ENCODE data around the gene PLXNB2.

Gene PLXNB2

DNA sequence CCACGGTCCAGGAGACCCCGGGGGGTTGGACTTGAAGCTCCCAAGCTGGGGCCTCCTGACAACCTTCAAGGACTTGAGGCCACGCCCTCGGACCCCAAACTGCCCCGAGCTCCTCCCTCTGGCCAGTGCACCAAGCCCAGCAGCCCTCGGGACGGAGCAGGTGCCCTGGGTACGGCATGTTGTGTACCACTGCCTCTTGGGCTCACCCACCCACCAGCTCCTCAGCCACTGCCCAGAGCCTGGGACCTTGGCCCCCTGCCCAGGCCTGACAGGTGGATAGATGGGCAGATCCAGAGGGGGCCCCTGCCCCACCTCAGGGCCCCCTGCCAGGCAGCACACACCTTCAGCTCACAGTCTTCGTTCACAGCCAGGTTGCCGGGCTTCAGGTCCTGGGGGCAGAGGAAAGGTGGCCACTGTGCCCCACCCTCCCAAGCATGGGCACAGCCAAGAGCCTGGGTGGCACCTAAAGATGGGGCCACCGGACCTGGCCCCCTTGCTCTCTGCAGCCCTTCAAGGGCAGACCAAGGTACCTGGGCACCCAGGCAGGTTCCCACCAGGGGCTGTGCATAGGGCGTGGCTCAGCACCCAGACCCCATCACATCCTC, 51.1 kb downstream of the PLXNB2 start:
- H3K27me3 ChIP-seq (ENCODE audit: insufficient read depth, low read length) = peaks cover 9% of the 10 kb centered on the region
- H4K12ac ChIP-seq (ENCODE audit: low read depth, low read length) = no peak overlapping the region
- H2BK12ac ChIP-seq (ENCODE audit: low read length) = no peak overlapping the region
- H3K4me1 ChIP-seq (ENCODE audit: control insufficient read depth in 1 of 2, insufficient read depth in 2 of 2, low read length in 2 of 2) = peaks cover 17 to 18% of the 10 kb centered on the region in 2 experiments
- H3K14ac ChIP-seq (ENCODE audit: low read length) = no peak overlapping the region
- no peak overlapping the region for H3K18ac ChIP-seq (ENCODE audit: low read length)
- H2AFZ ChIP-seq (ENCODE audit: insufficient read depth, low read length, poor library complexity) = no peak overlapping the region
- H2BK5ac ChIP-seq (ENCODE audit: low read depth, low read length, poor library complexity) = no peak overlapping the region
- H4K91ac ChIP-seq (ENCODE audit: low read depth, low read length) = no peak overlapping the region
- DNase-seq = no peak
- H3K9me3 ChIP-seq (ENCODE audit: insufficient read depth, low read depth, low read length) = no peaks in the 10 kb centered on the region
- no peak overlapping the region for H2BK120ac ChIP-seq (ENCODE audit: insufficient read depth, low read length, poor library complexity)
- H2AK5ac ChIP-seq (ENCODE audit: low read length) = no peak overlapping the region
- H3K36me3 ChIP-seq (ENCODE audit: control insufficient read depth in 1 of 2, insufficient read depth in 2 of 2, low read length in 2 of 2) = no peaks in the 10 kb centered on the region
- peaks cover 2% of the 10 kb centered on the region for H3K79me1 ChIP-seq (ENCODE audit: low read length)
- WGBS (ENCODE audit: extremely low coverage, insufficient coverage, insufficient read length) = no CpG with 5 or more reads among the region's 12 CpGs
- no peak overlapping the region for H3K4ac ChIP-seq (ENCODE audit: low read depth, low read length)
- H3K23ac ChIP-seq (ENCODE audit: low read length) = no peak overlapping the region
- no peak overlapping the region for H3K27ac ChIP-seq (ENCODE audit: low read depth, low read length)
- no peaks in the 10 kb centered on the region for H3K79me2 ChIP-seq (ENCODE audit: control insufficient read depth, insufficient read depth, low read length, poor library complexity)
- H4K8ac ChIP-seq (ENCODE audit: low read depth, low read length) = no peak overlapping the region
- no peak overlapping the region for H3K4me2 ChIP-seq (ENCODE audit: low read length)
- H3K4me3 ChIP-seq (ENCODE audit: low read depth, low read length) = no peak overlapping the region
- H3K9ac ChIP-seq (ENCODE audit: low read length) = no peak overlapping the region

DNA sequence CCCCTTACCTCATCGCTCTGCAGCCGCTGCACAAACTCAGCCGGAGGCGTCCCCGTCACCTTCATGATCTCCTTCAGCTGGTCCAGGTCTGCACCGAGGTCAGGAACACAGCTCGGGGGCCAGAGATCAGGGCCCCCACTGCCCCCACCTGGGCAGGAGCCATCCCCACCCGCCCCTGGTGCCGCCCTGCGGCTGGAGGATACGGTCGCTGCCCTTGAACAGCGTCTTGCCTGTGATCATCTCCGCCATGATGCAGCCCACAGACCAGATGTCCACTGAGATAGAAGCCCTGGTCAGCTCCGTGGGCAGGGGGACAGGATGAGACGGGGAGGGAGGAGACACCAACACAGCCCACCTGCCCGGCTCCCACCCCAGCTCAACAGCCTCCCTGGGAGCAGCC, 51.8 kb downstream of the PLXNB2 start:
- H2BK5ac ChIP-seq (ENCODE audit: low read depth, low read length, poor library complexity) = no peak overlapping the region
- H3K79me1 ChIP-seq (ENCODE audit: low read length) = peaks cover 7% of the 10 kb centered on the region
- H3K14ac ChIP-seq (ENCODE audit: low read length) = no peak overlapping the region
- no peaks in the 10 kb centered on the region for H3K36me3 ChIP-seq (ENCODE audit: control insufficient read depth in 1 of 2, insufficient read depth in 2 of 2, low read length in 2 of 2)
- H4K8ac ChIP-seq (ENCODE audit: low read depth, low read length) = no peak overlapping the region
- H3K23ac ChIP-seq (ENCODE audit: low read length) = no peak overlapping the region
- no peak overlapping the region for H3K4me2 ChIP-seq (ENCODE audit: low read length)
- H3K4me1 ChIP-seq (ENCODE audit: control insufficient read depth in 1 of 2, insufficient read depth in 2 of 2, low read length in 2 of 2) = peaks cover 17 to 21% of the 10 kb centered on the region in 2 experiments
- H3K27me3 ChIP-seq (ENCODE audit: insufficient read depth, low read length) = peaks cover 5% of the 10 kb centered on the region
- no peak for DNase-seq
- H2AK5ac ChIP-seq (ENCODE audit: low read length) = no peak overlapping the region
- H3K79me2 ChIP-seq (ENCODE audit: control insufficient read depth, insufficient read depth, low read length, poor library complexity) = peaks cover 4% of the 10 kb centered on the region
- no peak overlapping the region for H4K91ac ChIP-seq (ENCODE audit: low read depth, low read length)
- WGBS (ENCODE audit: extremely low coverage, insufficient coverage, insufficient read length) = no CpG with 5 or more reads among the region's 17 CpGs
- H3K18ac ChIP-seq (ENCODE audit: low read length) = no peak overlapping the region
- H3K4me3 ChIP-seq (ENCODE audit: low read depth, low read length) = no peak overlapping the region
- no peak overlapping the region for H2BK12ac ChIP-seq (ENCODE audit: low read length)
- no peak overlapping the region for H3K4ac ChIP-seq (ENCODE audit: low read depth, low read length)
- H3K9ac ChIP-seq (ENCODE audit: low read length) = no peak overlapping the region
- H4K12ac ChIP-seq (ENCODE audit: low read depth, low read length) = no peak overlapping the region
- no peak overlapping the region for H2BK120ac ChIP-seq (ENCODE audit: insufficient read depth, low read length, poor library complexity)
- H3K9me3 ChIP-seq (ENCODE audit: insufficient read depth, low read depth, low read length) = no peaks in the 10 kb centered on the region
- H2AFZ ChIP-seq (ENCODE audit: insufficient read depth, low read length, poor library complexity) = no peak overlapping the region
- H3K27ac ChIP-seq (ENCODE audit: low read depth, low read length) = no peak overlapping the region

DNA sequence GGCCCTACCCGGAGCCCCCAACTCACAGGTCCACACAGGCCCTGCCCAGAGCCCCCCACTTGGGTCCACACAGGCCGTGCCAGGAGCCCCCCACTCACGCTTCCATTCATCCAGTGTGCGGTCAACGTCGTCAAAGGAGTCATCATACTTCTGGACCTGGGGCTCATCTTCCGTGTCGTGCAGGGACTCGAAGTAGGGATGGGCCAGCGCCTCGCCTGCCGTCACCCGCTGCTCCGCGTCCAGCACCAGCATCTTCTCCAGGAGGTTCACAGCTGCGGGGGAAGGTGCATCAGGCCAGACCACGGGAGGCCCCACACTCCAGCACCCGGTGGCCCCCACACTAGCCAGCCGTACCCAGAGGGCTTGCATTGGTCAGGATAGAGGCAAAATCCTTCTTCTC, 52.3 kb downstream of the PLXNB2 start:
- no CpG with 5 or more reads among the region's 19 CpGs for WGBS (ENCODE audit: extremely low coverage, insufficient coverage, insufficient read length)

DNA sequence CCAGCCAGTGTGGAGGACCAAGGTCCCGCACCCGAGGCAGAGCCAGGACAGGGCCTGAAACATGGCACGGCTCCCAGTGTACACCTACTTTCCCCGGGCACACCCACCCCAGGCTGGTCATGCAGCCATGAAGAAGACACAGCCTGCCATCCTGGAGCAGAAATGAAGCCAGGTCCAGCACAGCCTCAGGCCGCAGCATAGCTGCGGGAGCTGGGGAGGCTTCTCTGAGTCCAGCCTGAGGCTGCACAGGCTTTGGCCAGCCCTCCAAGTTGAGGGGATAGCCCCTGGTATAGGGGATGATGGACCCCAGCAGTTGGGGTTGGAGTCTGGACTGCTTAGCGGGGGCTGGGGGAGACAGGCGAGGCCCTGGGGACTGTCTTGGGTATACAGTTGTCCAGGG, 53.5 kb downstream of the PLXNB2 start:
- Histone ChIP-seq H4K8ac (ENCODE audit: low read depth, low read length) (no peak overlapping the region), H2AFZ (ENCODE audit: insufficient read depth, low read length, poor library complexity) (no peak overlapping the region), H2AK5ac (ENCODE audit: low read length) (no peak overlapping the region), H3K9me3 (ENCODE audit: insufficient read depth, low read depth, low read length) (peaks cover 3% of the 10 kb centered on the region), H3K9ac (ENCODE audit: low read length) (no peak overlapping the region), H2BK120ac (ENCODE audit: insufficient read depth, low read length, poor library complexity) (no peak overlapping the region), H2BK5ac (ENCODE audit: low read depth, low read length, poor library complexity) (no peak overlapping the region), H3K23ac (ENCODE audit: low read length) (no peak overlapping the region), H4K91ac (ENCODE audit: low read depth, low read length) (no peak overlapping the region), H3K4ac (ENCODE audit: low read depth, low read length) (no peak overlapping the region), H3K36me3 (ENCODE audit: control insufficient read depth in 1 of 2, insufficient read depth in 2 of 2, low read length in 2 of 2) (peaks cover 0 to 4% of the 10 kb centered on the region in 2 experiments), H4K12ac (ENCODE audit: low read depth, low read length) (no peak overlapping the region), H2BK12ac (ENCODE audit: low read length) (no peak overlapping the region), H3K4me1 (ENCODE audit: control insufficient read depth in 1 of 2, insufficient read depth in 2 of 2, low read length in 2 of 2) (peaks cover 19 to 27% of the 10 kb centered on the region in 2 experiments), H3K79me1 (ENCODE audit: low read length) (peaks cover 7% of the 10 kb centered on the region), H3K18ac (ENCODE audit: low read length) (no peak overlapping the region), H3K79me2 (ENCODE audit: control insufficient read depth, insufficient read depth, low read length, poor library complexity) (peaks cover 5% of the 10 kb centered on the region), H3K4me2 (ENCODE audit: low read length) (no peak overlapping the region), H3K27me3 (ENCODE audit: insufficient read depth, low read length) (no peaks in the 10 kb centered on the region), H3K4me3 (ENCODE audit: low read depth, low read length) (no peak overlapping the region), H3K14ac (ENCODE audit: low read length) (no peak overlapping the region), H3K27ac (ENCODE audit: low read depth, low read length) (no peak overlapping the region)
- WGBS (ENCODE audit: extremely low coverage, insufficient coverage, insufficient read length) = no CpG with 5 or more reads among the region's 8 CpGs
- DNase-seq = no peak

More for the DNA sequence above, 52.3 kb downstream of the PLXNB2 start:
- Histone ChIP-seq H3K14ac (ENCODE audit: low read length) (no peak overlapping the region), H2AK5ac (ENCODE audit: low read length) (no peak overlapping the region), H3K27ac (ENCODE audit: low read depth, low read length) (no peak overlapping the region), H3K4me3 (ENCODE audit: low read depth, low read length) (no peak overlapping the region), H2AFZ (ENCODE audit: insufficient read depth, low read length, poor library complexity) (no peak overlapping the region), H3K9me3 (ENCODE audit: insufficient read depth, low read depth, low read length) (peaks cover 2% of the 10 kb centered on the region), H3K79me2 (ENCODE audit: control insufficient read depth, insufficient read depth, low read length, poor library complexity) (peaks cover 5% of the 10 kb centered on the region), H4K91ac (ENCODE audit: low read depth, low read length) (no peak overlapping the region), H2BK12ac (ENCODE audit: low read length) (no peak overlapping the region), H3K36me3 (ENCODE audit: control insufficient read depth in 1 of 2, insufficient read depth in 2 of 2, low read length in 2 of 2) (no peaks in the 10 kb centered on the region), H3K9ac (ENCODE audit: low read length) (no peak overlapping the region), H3K79me1 (ENCODE audit: low read length) (peaks cover 7% of the 10 kb centered on the region), H4K12ac (ENCODE audit: low read depth, low read length) (no peak overlapping the region), H2BK120ac (ENCODE audit: insufficient read depth, low read length, poor library complexity) (no peak overlapping the region), H3K4me2 (ENCODE audit: low read length) (no peak overlapping the region), H4K8ac (ENCODE audit: low read depth, low read length) (no peak overlapping the region), H3K27me3 (ENCODE audit: insufficient read depth, low read length) (no peaks in the 10 kb centered on the region), H3K18ac (ENCODE audit: low read length) (no peak overlapping the region), H3K4ac (ENCODE audit: low read depth, low read length) (no peak overlapping the region), H3K4me1 (ENCODE audit: control insufficient read depth in 1 of 2, insufficient read depth in 2 of 2, low read length in 2 of 2) (peaks cover 17 to 25% of the 10 kb centered on the region in 2 experiments), H2BK5ac (ENCODE audit: low read depth, low read length, poor library complexity) (no peak overlapping the region), H3K23ac (ENCODE audit: low read length) (no peak overlapping the region)
- DNase-seq = no peak

All from trophoblast cell (in vitro differentiated cells and primary cell).